Body of pancreas (tissue), 4 donors: ENCODE data around the gene PCSK9. TPM values are rescaled to one million over a fixed set of nuclear protein-coding genes. Genes with fewer than 3 reads are reported as not detected.

Experiments used
- ATAC-seq: fragments of 150-250 bp; one replicate; pipeline ENCODE4 v1.9.1; 2016
- DNase-seq, 4 donors: peaks; one replicate each; pipeline ENCODE4 v3.0.0-alpha.2; 2019
- H3K27ac ChIP-seq, 4 donors: fragments of 200-600 bp; sonication (generic); 1 replicate in 3 of 4; 2 replicates in 1 of 4; pipeline versions ENCODE4 v1.5.1 to v1.6.1; 2016 to 2019; ENCODE audit warnings: mild to moderate bottlenecking in 1 of 4, mixed read lengths in 1 of 4, moderate library complexity in 1 of 4
- H3K27me3 ChIP-seq, 2 donors: fragments of 200-600 bp; sonication (generic); one replicate each; pipeline ENCODE4 v1.6.0; 2016; ENCODE audit warnings: mild to moderate bottlenecking in 1 of 2
- H3K36me3 ChIP-seq, 2 donors: fragments of 200-600 bp; sonication (generic); replicated peaks in 1 of 2; 2 replicates each; pipeline ENCODE4 v1.5.1; 2016; ENCODE audit warnings: low read depth in 2 of 2; ENCODE audit not compliant: insufficient read depth in 1 of 2
- H3K4me1 ChIP-seq: fragments of 200-600 bp; sonication (generic); one replicate; pipeline ENCODE4 v1.6.0; 2016
- H3K4me3 ChIP-seq, 2 donors: fragments of 200-600 bp; sonication (generic); 1 replicate in 1 of 2; 2 replicates in 1 of 2; pipeline ENCODE4 v1.5.1; 2016 to 2019
- H3K9me3 ChIP-seq, 3 donors: fragments of 200-600 bp; sonication (generic); 1 replicate in 2 of 3; 2 replicates in 1 of 3; pipeline ENCODE4 v1.5.1; 2016
- CTCF ChIP-seq, 7 experiments: fragments of 450-650 bp in 4 of 7; fragments of 200-600 bp in 3 of 7; sonication (generic) in 3 of 7; IDR thresholded peaks; one replicate each; pipeline ENCODE4 v1.5.1; 2016 to 2019; ENCODE audit warnings: antibody characterized with exemption in 7 of 7
- POLR2A ChIP-seq, 3 donors: fragments of 450-650 bp; IDR thresholded peaks; one replicate each; pipeline ENCODE4 v1.6.1; 2016; ENCODE audit warnings: antibody characterized with exemption in 3 of 3, mild to moderate bottlenecking in 2 of 3
- WGBS, 2 donors: methylation state at CpG; one replicate each; pipeline ENCODE4 v1.1.5; 2017; 5-methylcytosine and 5-hydroxymethylcytosine counted together
- intact Hi-C: fragments of 100-400 bp; cut with DNase I; formaldehyde crosslinking; loops from one replicate; pipeline ENCODE4 v1.15.1; 2023
- total RNA-seq, 2 donors: library from RNA; depleted of rRNA; stranded (reverse); fragments of >200 nt; gene quantifications; one replicate each; pipeline ENCODE4 v1.1.0, GENCODE V29; 2016

PCSK9 gene
- total RNA-seq, 2 donors from 2014 or later = 6.0 to 13.8 TPM

GRCh38 chr1:55043726-55044125 is 4.4 kb downstream of the PCSK9 start:
- no peak for TF ChIP-seq POLR2A (IDR thresholded peaks at IDR 0.05)
- no peak for TF ChIP-seq CTCF (IDR thresholded peaks at IDR 0.05)
- WGBS, 2 donors = 94 to 98% methylated on average over 9 of the region's 9 CpGs
- DNase-seq (no peak), ATAC-seq (no peak)
- Histone ChIP-seq H3K4me1 (peaks cover 25% of the 10 kb centered on the region), H3K36me3 (no peaks in the 10 kb centered on the region), H3K4me3 (no peak overlapping the region), H3K27me3 (no peaks in the 10 kb centered on the region), H3K27ac (no peak overlapping the region), H3K9me3 (no peaks in the 10 kb centered on the region)
- intact Hi-C loops = no loop called here

GRCh38 chr1:55044617-55045397 is 5.5 kb downstream of the PCSK9 start:
- no peak overlapping the region for H3K27ac ChIP-seq
- DNase-seq (no peak), ATAC-seq (no peak)
- intact Hi-C loops = no loop called here
- H3K9me3 ChIP-seq = no peaks in the 10 kb centered on the region
- H3K4me1 ChIP-seq = peaks cover 15% of the 10 kb centered on the region
- TF ChIP-seq POLR2A (IDR thresholded peaks at IDR 0.05) = no peak
- no peak for TF ChIP-seq CTCF (IDR thresholded peaks at IDR 0.05)
- WGBS, 2 donors = 75 to 84% methylated on average over 14 to 15 of the region's 15 CpGs
- no peaks in the 10 kb centered on the region for H3K36me3 ChIP-seq
- no peak overlapping the region for H3K4me3 ChIP-seq
- no peaks in the 10 kb centered on the region for H3K27me3 ChIP-seq

DNA sequence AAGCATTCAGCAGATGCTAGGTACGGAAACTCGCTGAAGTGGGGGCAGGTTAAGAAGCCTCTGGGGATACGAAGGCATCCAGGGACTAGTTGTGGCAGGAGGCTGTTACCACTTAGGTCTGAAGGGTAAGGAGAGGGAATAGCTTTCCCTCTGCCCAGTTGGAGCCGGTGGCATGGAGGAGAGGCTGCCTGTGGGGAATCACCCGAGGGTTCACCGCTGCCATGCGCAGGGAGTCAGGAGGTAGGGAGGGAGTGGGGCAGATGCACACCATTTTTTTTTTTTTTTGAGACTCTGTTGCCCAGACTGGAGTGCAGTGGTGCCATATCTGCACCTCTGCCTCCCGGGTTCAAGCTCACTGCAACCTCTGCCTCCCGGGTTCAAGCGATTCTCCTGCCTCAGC is 6.1 kb downstream of the PCSK9 start:
- no peak for ATAC-seq
- 94% methylated on average over 10 of the region's 10 CpGs for WGBS, 2 donors
- H3K27ac ChIP-seq = no peak overlapping the region
- TF ChIP-seq CTCF (IDR thresholded peaks at IDR 0.05) = no peak
- TF ChIP-seq POLR2A (IDR thresholded peaks at IDR 0.05) = no peak
- no peaks in the 10 kb centered on the region for H3K9me3 ChIP-seq
- H3K4me1 ChIP-seq = peaks cover 8% of the 10 kb centered on the region
- intact Hi-C loops = no loop called here
- H3K4me3 ChIP-seq = no peak overlapping the region
- H3K36me3 ChIP-seq = no peaks in the 10 kb centered on the region
- no peak for DNase-seq
- H3K27me3 ChIP-seq = no peaks in the 10 kb centered on the region

DNA sequence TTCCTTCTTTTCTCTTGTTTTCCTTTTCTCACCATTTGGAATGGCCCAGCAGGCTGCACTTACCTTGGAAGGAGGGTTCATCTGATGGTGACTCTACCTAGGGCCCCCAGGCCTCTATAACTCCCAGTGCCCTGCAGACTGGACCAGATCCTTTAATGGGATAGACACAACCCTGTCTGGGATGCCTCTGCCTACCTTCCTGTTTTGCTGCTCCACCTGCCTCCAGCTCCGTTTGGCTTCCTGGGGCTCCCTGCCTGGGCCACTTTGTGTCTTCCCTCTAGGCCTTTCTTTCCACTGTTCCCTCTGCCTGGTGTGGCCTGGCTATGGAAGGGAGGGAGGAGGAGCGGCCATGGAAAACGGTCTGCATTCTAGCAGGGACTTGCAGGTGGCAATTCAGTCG is 7.5 kb downstream of the PCSK9 start:
- intact Hi-C loops = no loop called here
- Histone ChIP-seq H3K4me3 (no peak overlapping the region), H3K36me3 (no peaks in the 10 kb centered on the region), H3K9me3 (no peaks in the 10 kb centered on the region), H3K27me3 (no peaks in the 10 kb centered on the region), H3K27ac (no peak overlapping the region), H3K4me1 (no peaks in the 10 kb centered on the region)
- 75 to 81% methylated on average over 4 of the region's 4 CpGs for WGBS, 2 donors
- no peak for ATAC-seq
- DNase-seq = no peak
- TF ChIP-seq POLR2A (IDR thresholded peaks at IDR 0.05) (no peak), CTCF (IDR thresholded peaks at IDR 0.05) (no peak)

DNA sequence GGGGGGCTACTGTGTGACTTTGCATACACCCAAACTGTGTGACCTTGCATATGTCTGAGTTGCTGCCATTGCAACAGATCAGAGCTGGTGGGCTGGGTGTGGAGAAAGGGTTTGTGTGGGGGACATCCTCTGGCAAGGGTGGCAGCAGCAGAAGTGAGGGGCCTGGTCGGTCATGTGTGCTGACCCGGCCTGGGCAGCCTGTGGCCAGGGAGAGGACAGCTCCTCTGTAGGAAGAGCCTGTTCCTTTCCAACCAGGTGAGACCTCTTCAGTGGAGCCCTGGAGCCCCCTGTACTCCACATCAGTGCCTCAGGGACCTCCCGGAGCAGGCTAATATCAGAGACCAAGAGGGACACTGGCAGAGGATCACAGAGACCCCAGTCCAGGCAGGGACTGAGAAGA is 8.3 kb downstream of the PCSK9 start:
- Histone ChIP-seq H3K27me3 (no peaks in the 10 kb centered on the region), H3K4me1 (no peaks in the 10 kb centered on the region), H3K27ac (no peak overlapping the region), H3K9me3 (no peaks in the 10 kb centered on the region), H3K36me3 (no peaks in the 10 kb centered on the region), H3K4me3 (no peak overlapping the region)
- 88 to 93% methylated on average over 3 of the region's 3 CpGs for WGBS, 2 donors
- TF ChIP-seq POLR2A (IDR thresholded peaks at IDR 0.05) = no peak
- TF ChIP-seq CTCF (IDR thresholded peaks at IDR 0.05) = no peak
- ATAC-seq = no peak
- DNase-seq = no peak
- intact Hi-C loops = no loop called here
